H1 (cell line): Measurements from ENCODE around the gene CDC14B.

Experiments
- CTCF ChIP-seq, 3 experiments: IDR thresholded peaks; 1 replicate in 2 of 3; 2 replicates in 1 of 3; pipeline versions ENCODE4 v1.5.1 to v1.6.1; 2011; ENCODE audit warnings: low read length in 3 of 3, mild to moderate bottlenecking in 3 of 3, inconsistent platforms in 2 of 3, low read depth in 1 of 3, moderate library complexity in 1 of 3; ENCODE audit not compliant: insufficient read depth in 1 of 3; ENCODE audit errors: control extremely low read depth in 1 of 3
- EZH2 ChIP-seq: fragments of 200-600 bp; sonication (generic); IDR thresholded peaks from 2 replicates; pipeline ENCODE4 v1.7.1; 2012; ENCODE audit warnings: low read depth, mild to moderate bottlenecking, moderate library complexity, low read length, inconsistent platforms; ENCODE audit not compliant: severe bottlenecking
- MAFK ChIP-seq: IDR thresholded peaks from 2 replicates; pipeline ENCODE4 v1.6.1; 2012; ENCODE audit warnings: low read depth, mild to moderate bottlenecking, improper control_type of control experiment, low read length
- MAX ChIP-seq: IDR thresholded peaks from 2 replicates; pipeline ENCODE4 v1.6.1; 2012; ENCODE audit warnings: inconsistent platforms
- NRF1 ChIP-seq: IDR thresholded peaks from 2 replicates; pipeline ENCODE4 v1.6.1; 2011; ENCODE audit warnings: mild to moderate bottlenecking, low read depth, low read length, improper control_type of control experiment
- PHF8 ChIP-seq: fragments of 200-600 bp; sonication (generic); conservative IDR thresholded peaks from 2 replicates; pipeline ENCODE4 v1.7.1; 2012; ENCODE audit warnings: low read depth, mild to moderate bottlenecking, inconsistent platforms, low read length, moderate library complexity
- POLR2A ChIP-seq, 2 experiments: IDR thresholded peaks; 1 replicate in 1 of 2; 2 replicates in 1 of 2; pipeline ENCODE4 v1.6.1; 2011; ENCODE audit warnings: low read depth in 2 of 2, low read length in 2 of 2, mild to moderate bottlenecking in 2 of 2; ENCODE audit errors: control extremely low read depth in 1 of 2
- RAD21 ChIP-seq, 2 experiments: IDR thresholded peaks in 1 of 2; conservative IDR thresholded peaks in 1 of 2; 2 replicates each; pipeline ENCODE4 v1.6.1; 2011; ENCODE audit warnings: low read depth in 2 of 2, low read length in 2 of 2, improper control_type of control experiment in 1 of 2, inconsistent platforms in 1 of 2, mild to moderate bottlenecking in 1 of 2, moderate library complexity in 1 of 2
- RFX5 ChIP-seq: IDR thresholded peaks from 2 replicates; pipeline ENCODE4 v1.6.1; 2011; ENCODE audit warnings: low read depth, low read length, improper control_type of control experiment, borderline replicate concordance
- YY1 ChIP-seq: IDR thresholded peaks from 2 replicates; pipeline ENCODE4 v1.6.1; 2011; ENCODE audit warnings: low read depth, mild to moderate bottlenecking, low read length

GRCh38 chr9:96668868-96669534, 49.4 kb upstream of the CDC14B start:
- no peak for TF ChIP-seq RFX5
- no peak for TF ChIP-seq CTCF (IDR thresholded peaks at IDR 0.05; ENCODE audit: control extremely low read depth in 1 of 3, insufficient read depth in 1 of 3, low read depth in 1 of 3, low read length in 3 of 3)
- no peak for TF ChIP-seq POLR2A (IDR thresholded peaks at IDR 0.05; ENCODE audit: control extremely low read depth in 1 of 2, low read depth in 2 of 2, low read length in 2 of 2)
- no peak for TF ChIP-seq RAD21 (IDR thresholded peaks at IDR 0.05 in 1 of 2, conservative IDR thresholded peaks at IDR 0.05 in 1 of 2; ENCODE audit: low read depth in 2 of 2, low read length in 2 of 2)
- no peak for TF ChIP-seq MAFK
- no peak for TF ChIP-seq MAX
- TF ChIP-seq EZH2: no peak
- no peak for TF ChIP-seq YY1
- TF ChIP-seq NRF1: no peak
- TF ChIP-seq PHF8: no peak
